Measurements from ENCODE around the gene FAM222B. TPM values are rescaled to one million over a fixed set of nuclear protein-coding genes. Genes with fewer than 3 reads are reported as not detected.
"Not testable (repeated sequence)": the region's sequence is repeated elsewhere in the genome, so short reads cannot be mapped to it uniquely, and the experiment has no call there.

The FAM222B gene
- total and polyA plus RNA-seq, 4 donors, result 2.8 to 5.4 (median 4.1) TPM

- WGBS, result 96% methylated on average over 12 of the region's 12 CpGs
Measured at GRCh38 chr17:28737316-28737715, 105.3 kb downstream of the FAM222B start.

GRCh38 chr17:28735913-28736769 lies 106.4 kb downstream of the FAM222B start:
- H3K36me3 ChIP-seq (ENCODE audit: control insufficient read depth in 4 of 4, insufficient read depth in 3 of 4, low read depth in 1 of 4, low read length in 3 of 4); H3K27me3 ChIP-seq (ENCODE audit: control insufficient read depth in 4 of 4, insufficient read depth in 4 of 4, low read length in 3 of 4); DNase-seq (ENCODE audit: low spot score); H3K27ac ChIP-seq (ENCODE audit: low read depth in 1 of 2, low read length in 2 of 2); H3K9me3 ChIP-seq (ENCODE audit: control insufficient read depth in 4 of 4, low read length in 3 of 4); H3K9ac ChIP-seq (ENCODE audit: low read depth in 1 of 2, low read length in 2 of 2); H3K4me3 ChIP-seq (ENCODE audit: low read depth in 1 of 3, low read length in 3 of 3); H3K4me1 ChIP-seq (ENCODE audit: control insufficient read depth in 4 of 4, insufficient read depth in 4 of 4, low read length in 3 of 4): not testable (repeated sequence)
- WGBS, result 98% methylated on average over 5 of the region's 8 CpGs

More at GRCh38 chr17:28737316-28737715, 105.3 kb downstream of the FAM222B start:
- H3K4me1 ChIP-seq (ENCODE audit: control insufficient read depth in 4 of 4, insufficient read depth in 4 of 4, low read length in 3 of 4), result no peaks in the 10 kb centered on the region
- TF ChIP-seq MAX (IDR thresholded peaks at IDR 0.05), result no peak
- TF ChIP-seq ZBTB33 (IDR thresholded peaks at IDR 0.05), result no peak
- TF ChIP-seq ATF3 (IDR thresholded peaks at IDR 0.05), result no peak
- TF ChIP-seq JUND (IDR thresholded peaks at IDR 0.05), result no peak
- no peak for TF ChIP-seq REST (IDR thresholded peaks at IDR 0.05)
- no peak for TF ChIP-seq EGR1 (IDR thresholded peaks at IDR 0.05; ENCODE audit: low read depth in 2 of 2)
- no peak for TF ChIP-seq RXRA (IDR thresholded peaks at IDR 0.05)
- no peak for TF ChIP-seq TAF1 (conservative IDR thresholded peaks at IDR 0.05)
- TF ChIP-seq CTCF (IDR thresholded peaks at IDR 0.05; ENCODE audit: low read depth, low read length, missing input control), result no peak
- no peak for TF ChIP-seq RAD21 (IDR thresholded peaks at IDR 0.05)
- no peak for TF ChIP-seq FOXA2 (IDR thresholded peaks at IDR 0.05)
- no peak for TF ChIP-seq HNF4A (conservative IDR thresholded peaks at IDR 0.05)
- no peaks in the 10 kb centered on the region for H3K9me3 ChIP-seq (ENCODE audit: control insufficient read depth in 4 of 4, low read length in 3 of 4)
- H3K36me3 ChIP-seq (ENCODE audit: control insufficient read depth in 4 of 4, insufficient read depth in 3 of 4, low read depth in 1 of 4, low read length in 3 of 4), result no peaks in the 10 kb centered on the region
- no peak overlapping the region for H3K9ac ChIP-seq (ENCODE audit: low read depth in 1 of 2, low read length in 2 of 2)
- no peak overlapping the region for H3K27ac ChIP-seq (ENCODE audit: low read depth in 1 of 2, low read length in 2 of 2)
- no peak overlapping the region for H3K4me3 ChIP-seq (ENCODE audit: low read depth in 1 of 3, low read length in 3 of 3)
- DNase-seq (ENCODE audit: low spot score), result no peak
- H3K27me3 ChIP-seq (ENCODE audit: control insufficient read depth in 4 of 4, insufficient read depth in 4 of 4, low read length in 3 of 4), result no peaks in the 10 kb centered on the region

All from liver (tissue), 9 donors.